Neural cell (in vitro differentiated cells): ENCODE results near the gene ELFN1.

Source experiments
- CTCF ChIP-seq: fragments of 450-650 bp; IDR thresholded peaks from 2 replicates; pipeline ENCODE4 v1.5.1; 2014; ENCODE audit warnings: antibody characterized with exemption, mild to moderate bottlenecking, moderate library complexity; ENCODE audit not compliant: poor library complexity, severe bottlenecking
- EP300 ChIP-seq: fragments of 450-650 bp; conservative IDR thresholded peaks from 2 replicates; pipeline ENCODE4 v1.6.1; 2014; ENCODE audit warnings: antibody characterized with exemption, mild to moderate bottlenecking, moderate library complexity; ENCODE audit not compliant: poor library complexity, severe bottlenecking
- EZH2 ChIP-seq: fragments of 200-600, 300-800 bp; shearing (Covaris generic), sonication (generic); IDR thresholded peaks from 2 replicates; pipeline ENCODE4 v1.6.1; 2014; ENCODE audit warnings: antibody characterized with exemption, low read length, borderline replicate concordance, mild to moderate bottlenecking; ENCODE audit not compliant: insufficient read depth, poor library complexity, severe bottlenecking
- MXI1 ChIP-seq: fragments of 450-650 bp; conservative IDR thresholded peaks from 2 replicates; pipeline ENCODE4 v1.6.1; 2014; ENCODE audit warnings: antibody characterized with exemption, mild to moderate bottlenecking; ENCODE audit not compliant: poor library complexity, severe bottlenecking
- POLR2AphosphoS5 ChIP-seq: IDR thresholded peaks from 2 replicates; pipeline ENCODE4 v1.6.1; 2012
- RAD21 ChIP-seq: fragments of 450-650 bp; conservative IDR thresholded peaks from 2 replicates; pipeline ENCODE4 v1.6.1; 2014; ENCODE audit warnings: antibody characterized with exemption, mild to moderate bottlenecking, moderate library complexity
- SMC3 ChIP-seq: fragments of 450-650 bp; conservative IDR thresholded peaks from 2 replicates; pipeline ENCODE4 v1.6.1; 2014; ENCODE audit warnings: antibody characterized with exemption, mild to moderate bottlenecking, moderate library complexity; ENCODE audit not compliant: poor library complexity
- TAF1 ChIP-seq: IDR thresholded peaks from 2 replicates; pipeline ENCODE4 v1.6.1; 2012; ENCODE audit warnings: low read depth

DNA sequence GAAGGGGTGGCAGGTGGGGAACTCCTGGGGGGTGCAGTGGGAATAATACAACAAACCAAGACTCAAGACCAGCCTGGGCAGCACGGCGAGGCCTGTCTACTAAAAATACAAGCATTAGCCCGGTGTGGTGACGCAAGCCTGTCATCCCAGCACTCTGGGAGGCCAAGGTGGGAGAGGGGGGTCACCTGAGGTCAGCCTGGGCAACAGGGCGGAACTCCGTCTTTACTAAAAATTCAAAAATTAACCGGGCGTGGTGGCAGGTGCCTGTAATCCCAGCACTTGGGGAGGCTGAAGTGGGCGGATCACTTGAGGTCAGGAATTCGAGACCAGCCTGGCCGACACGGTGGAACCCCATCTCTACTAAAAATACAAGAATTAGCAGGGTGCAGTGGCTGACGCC is 48.4 kb upstream of the ELFN1 start:
- TF ChIP-seq CTCF (no peak), POLR2AphosphoS5 (no peak), EP300 (no peak), SMC3 (no peak), RAD21 (no peak), EZH2 (no peak), MXI1 (no peak), TAF1 (no peak)
